HepG2 (cell line): Measurements from ENCODE around the gene LCA5. TPM values are rescaled to one million over a fixed set of nuclear protein-coding genes. Genes with fewer than 3 reads are reported as not detected.
A peak's percentile ranks its signal among the peaks of the same experiment; 100 is the strongest.

Source experiments
- ATAC-seq: fragments of 200-7000 bp; cut with Tn5 transposase; 3 replicates; pipeline ENCODE4 v1.9.1; 2020; ENCODE audit warnings: mild to moderate bottlenecking, moderate library complexity
- BruUV-seq: library from RNA; stranded (reverse); fragments of 400-500 nt; replicated peaks from 2 replicates; lab custom pipeline; 2021; lab: Mats Ljungman, UMichigan
- CTCF ChIA-PET: fragments of 300-600 bp; formaldehyde crosslinking; extraction: SDS; loops from one replicate; lab custom pipeline; 2021; ENCODE audit warnings: low total read pairs, inconsistent platforms, low intra/inter-chr PET ratio; lab: Yijun Ruan, JAX
- POLR2A ChIA-PET: fragments of 350-600 bp; sonication (Branson Sonifier 250); formaldehyde crosslinking; loops from one replicate; lab custom pipeline; 2020; ENCODE audit warnings: antibody characterized with exemption, inconsistent platforms; lab: Yijun Ruan, JAX
- DNase-seq: peaks from one replicate; pipeline ENCODE4 v3.0.0-alpha.2; 2015; ENCODE audit warnings: low spot score
- FAIRE-seq: peaks from 3 replicates; lab custom pipeline; 2011; peaks lifted over from hg19 to GRCh38; lab: Jason Lieb, UNC
- H2AFZ ChIP-seq: one replicate; pipeline ENCODE4 v1.6.1; 2011; ENCODE audit warnings: low read length, inconsistent platforms
- H3K27ac ChIP-seq: fragments of 300-600 bp; 3 replicates; pipeline ENCODE4 v1.8.0; 2011; ENCODE audit warnings: mixed run types, mild to moderate bottlenecking, mixed read lengths, low read length, inconsistent platforms; ENCODE audit not compliant: insufficient read depth; ENCODE audit errors: extremely low read length
- H3K27me3 ChIP-seq, 2 experiments: fragments of 200-600 bp in 1 of 2; 2 replicates in 1 of 2; 3 replicates in 1 of 2; pipeline versions ENCODE4 v1.6.0 to v1.8.0; 2011; ENCODE audit warnings: low read length in 2 of 2, mild to moderate bottlenecking in 2 of 2, moderate library complexity in 2 of 2, inconsistent platforms in 1 of 2; ENCODE audit not compliant: insufficient read depth in 2 of 2, control insufficient read depth in 1 of 2
- H3K36me3 ChIP-seq, 2 experiments: fragments of 200-600 bp in 1 of 2; replicated peaks in 1 of 2; 2 replicates in 1 of 2; 3 replicates in 1 of 2; pipeline versions ENCODE4 v1.5.1 to v1.8.0; 2011; ENCODE audit warnings: low read length in 2 of 2, inconsistent platforms in 1 of 2; ENCODE audit not compliant: insufficient read depth in 2 of 2, control insufficient read depth in 1 of 2
- H3K4me1 ChIP-seq: 2 replicates; pipeline ENCODE4 v1.5.1; 2012; ENCODE audit warnings: low read length, inconsistent platforms; ENCODE audit not compliant: insufficient read depth
- H3K4me2 ChIP-seq: 2 replicates; pipeline ENCODE4 v1.6.0; 2011; ENCODE audit warnings: low read depth, low read length, inconsistent platforms
- H3K4me3 ChIP-seq, 3 experiments: fragments of 200-600 bp in 1 of 3; sonication (generic), shearing (Covaris generic) in 1 of 3; replicated peaks in 1 of 3; 2 replicates each; pipeline ENCODE4 v1.5.1; 2011 to 2016; ENCODE audit warnings: low read length in 3 of 3, inconsistent platforms in 2 of 3, low read depth in 2 of 3, mild to moderate bottlenecking in 2 of 3, control low read depth in 1 of 3, mixed read lengths in 1 of 3; ENCODE audit not compliant: insufficient read depth in 1 of 3
- H3K79me2 ChIP-seq: one replicate; pipeline ENCODE4 v1.6.1; 2011; ENCODE audit warnings: low read length, inconsistent platforms; ENCODE audit not compliant: insufficient read depth
- H3K9ac ChIP-seq: 2 replicates; pipeline ENCODE4 v1.6.0; 2011; ENCODE audit warnings: mild to moderate bottlenecking, low read depth, low read length, inconsistent platforms; ENCODE audit not compliant: insufficient read depth
- H3K9me3 ChIP-seq: 2 replicates; pipeline ENCODE4 v1.5.1; 2012; ENCODE audit warnings: mild to moderate bottlenecking, low read length
- H4K20me1 ChIP-seq: 2 replicates; pipeline ENCODE4 v1.6.0; 2011; ENCODE audit warnings: inconsistent platforms, mild to moderate bottlenecking, low read length, moderate library complexity; ENCODE audit not compliant: insufficient read depth
- CREM ChIP-seq, 2 experiments: sonication (generic) in 1 of 2; formaldehyde crosslinking in 1 of 2; IDR thresholded peaks; 2 replicates each; pipeline versions ENCODE4 v1.4.0 to v1.6.1; 2016 to 2020; ENCODE audit warnings: antibody characterized with exemption in 1 of 2, mild to moderate bottlenecking in 1 of 2, missing genetic modification reagents in 1 of 2
- GZF1 ChIP-seq: sonication (generic); formaldehyde crosslinking; IDR thresholded peaks from 2 replicates; pipeline ENCODE4 v1.5.1; 2020; ENCODE audit warnings: mild to moderate bottlenecking, missing genetic modification reagents
- HDAC1 ChIP-seq: sonication (generic); formaldehyde crosslinking; IDR thresholded peaks from 2 replicates; pipeline ENCODE4 v1.5.1; 2020; ENCODE audit warnings: mild to moderate bottlenecking, missing genetic modification reagents
- HNF4G ChIP-seq, 2 experiments: sonication (generic) in 1 of 2; formaldehyde crosslinking in 1 of 2; IDR thresholded peaks; 2 replicates each; pipeline versions ENCODE4 v1.4.0 to v1.6.1; 2011 to 2020; ENCODE audit warnings: borderline replicate concordance in 2 of 2, low read depth in 2 of 2, mild to moderate bottlenecking in 2 of 2, low read length in 1 of 2, missing genetic modification reagents in 1 of 2, moderate library complexity in 1 of 2
- KAT7 ChIP-seq: IDR thresholded peaks from 2 replicates; pipeline ENCODE4 v1.6.1; 2018; ENCODE audit warnings: borderline replicate concordance, missing compliant biosample characterization
- KMT2A ChIP-seq: sonication (generic); formaldehyde crosslinking; IDR thresholded peaks from 2 replicates; pipeline ENCODE4 v1.4.0; 2020; ENCODE audit warnings: missing genetic modification reagents
- MTA1 ChIP-seq: sonication (generic); formaldehyde crosslinking; IDR thresholded peaks from 2 replicates; pipeline ENCODE4 v1.4.0; 2020; ENCODE audit warnings: missing genetic modification reagents, mild to moderate bottlenecking, borderline replicate concordance
- POLR2G ChIP-seq: fragments of 200-400 bp; formaldehyde crosslinking; IDR thresholded peaks from 2 replicates; pipeline ENCODE4 v1.6.1; 2018; ENCODE audit warnings: mild to moderate bottlenecking, low read depth, low read length, moderate library complexity
- THAP11 ChIP-seq: IDR thresholded peaks from 2 replicates; pipeline ENCODE4 v1.6.1; 2016; ENCODE audit warnings: missing biosample characterization, missing genetic modification reagents
- THYN1 ChIP-seq: sonication (generic); formaldehyde crosslinking; IDR thresholded peaks from 2 replicates; pipeline ENCODE4 v1.8.1; 2023; ENCODE audit warnings: low read depth, mild to moderate bottlenecking, moderate library complexity, missing genetic modification reagents, borderline replicate concordance
- ZBTB10 ChIP-seq: sonication (generic); formaldehyde crosslinking; IDR thresholded peaks from 2 replicates; pipeline ENCODE4 v1.4.0; 2020; ENCODE audit warnings: missing genetic modification reagents, borderline replicate concordance
- ZBTB7A ChIP-seq: sonication (generic); formaldehyde crosslinking; IDR thresholded peaks from 2 replicates; pipeline ENCODE4 v1.8.0; 2022; ENCODE audit warnings: mild to moderate bottlenecking, missing genetic modification reagents
- ZNF552 ChIP-seq: sonication (generic); formaldehyde crosslinking; IDR thresholded peaks from 2 replicates; pipeline ENCODE4 v1.9.0; 2022; ENCODE audit warnings: missing genetic modification reagents, mild to moderate bottlenecking, borderline replicate concordance
- ZNF569 ChIP-seq: sonication (generic); formaldehyde crosslinking; IDR thresholded peaks from 2 replicates; pipeline ENCODE4 v1.5.0; 2020; ENCODE audit warnings: mild to moderate bottlenecking, missing genetic modification reagents, moderate library complexity, borderline replicate concordance
- ZNF761 ChIP-seq: sonication (generic); formaldehyde crosslinking; conservative IDR thresholded peaks from 2 replicates; pipeline ENCODE4 v1.4.0; 2020; ENCODE audit warnings: mild to moderate bottlenecking, missing genetic modification reagents
- WGBS: methylation state at CpG from one replicate; pipeline ENCODE4 v1.1.6; 2017; ENCODE audit warnings: low lambda C conversion rate; 5-methylcytosine and 5-hydroxymethylcytosine counted together
- in situ Hi-C: cut with HindIII; loops from 2 replicates; pipeline ENCODE4 v1.10.0; 2017; ENCODE audit warnings: low pct_unique_long_range_greater_than_20kb; ENCODE audit not compliant: extremely low pct_ligation_motif_present
- intact Hi-C: fragments of 100-400 bp; cut with micrococcal nuclease; formaldehyde crosslinking; loops from one replicate; pipeline ENCODE4 v1.10.0; 2022; ENCODE audit not compliant: unreplicated experiment
- polyA plus RNA-seq, 8 experiments: library from polyadenylated mRNA; depleted of rRNA in 3 of 8; stranded (reverse) in 7 of 8; unstranded in 1 of 8; fragments of >200 nt; fragmentation: Illumina TruSeq in 4 of 8; extraction: Trizol in 4 of 8; gene quantifications; 2 replicates each; pipeline versions ENCODE4 v1.2.1 to v1.2.3, GENCODE V29; 2011 to 2016; ENCODE audit warnings: low read depth in 4 of 8, missing spikeins in 1 of 8, mixed read lengths in 1 of 8; ENCODE audit not compliant: insufficient read depth in 1 of 8
- total RNA-seq, 5 experiments: library from RNA; depleted of rRNA; stranded (reverse); fragments of >200 nt; fragmentation: Illumina TruSeq; extraction: Trizol; gene quantifications; 2 replicates each; pipeline ENCODE4 v1.2.3, GENCODE V29; 2016; ENCODE audit warnings: low read depth in 1 of 5
- TF ChIP-seq, protein P1 (sequence below): sonication (generic); formaldehyde crosslinking; IDR thresholded peaks from 2 replicates; pipeline ENCODE4 v1.8.1; 2023; ENCODE audit warnings: missing genetic modification reagents, inconsistent platforms, borderline replicate concordance
- TF ChIP-seq, protein P2 (sequence below): sonication (generic); formaldehyde crosslinking; IDR thresholded peaks from 2 replicates; pipeline ENCODE4 v1.4.0; 2020; ENCODE audit warnings: missing genetic modification reagents

Gene LCA5
- total and polyA plus RNA-seq, 2 of the 13 experiments (the other 11 are each of a cell fraction or from before 2014, with no cell fraction given): 0.84 to 4.6 TPM

GRCh38 chr6:79538106-79538971 is 1.1 kb upstream of the LCA5 start:
- Histone ChIP-seq H3K79me2 (peaks cover 16% of the 10 kb centered on the region), H3K36me3 (no peaks in the 10 kb centered on the region), H4K20me1 (no peaks in the 10 kb centered on the region), H3K4me1 (peaks cover 42% of the 10 kb centered on the region), H3K27ac (peak overlapping the region; percentile 64), H2AFZ (peak overlapping the region; percentile 35), H3K9me3 (no peaks in the 10 kb centered on the region), H3K9ac (peak overlapping the region; percentile 73), H3K4me3 (peak overlapping the region; percentile 72 to 97 (median 95)), H3K27me3 (no peaks in the 10 kb centered on the region), H3K4me2 (peak overlapping the region; percentile 76)
- FAIRE-seq (no peak), ATAC-seq (no peak), DNase-seq (no peak)
- ChIA-PET CTCF (no interaction called here), POLR2A (no interaction called here)
- intact Hi-C loops (loop anchor here (5.0 kb wide), 3 partner anchors 34 to 461 kb away; partner anchors contain the start of gene PHIP), in situ Hi-C loops (no loop called here)
- BruUV-seq: TSS peak; percentile 62
- WGBS: 33% methylated on average over 14 of the region's 14 CpGs
- TF ChIP-seq THYN1 (CRISPR knock-in tag): no peak
- no peak for TF ChIP-seq ZNF569 (CRISPR knock-in tag)
- TF ChIP-seq, protein P1, sequence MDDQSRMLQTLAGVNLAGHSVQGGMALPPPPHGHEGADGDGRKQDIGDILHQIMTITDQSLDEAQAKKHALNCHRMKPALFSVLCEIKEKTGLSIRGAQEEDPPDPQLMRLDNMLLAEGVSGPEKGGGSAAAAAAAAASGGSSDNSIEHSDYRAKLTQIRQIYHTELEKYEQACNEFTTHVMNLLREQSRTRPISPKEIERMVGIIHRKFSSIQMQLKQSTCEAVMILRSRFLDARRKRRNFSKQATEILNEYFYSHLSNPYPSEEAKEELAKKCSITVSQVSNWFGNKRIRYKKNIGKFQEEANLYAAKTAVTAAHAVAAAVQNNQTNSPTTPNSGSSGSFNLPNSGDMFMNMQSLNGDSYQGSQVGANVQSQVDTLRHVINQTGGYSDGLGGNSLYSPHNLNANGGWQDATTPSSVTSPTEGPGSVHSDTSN: no peak
- no peak for TF ChIP-seq ZNF552 (CRISPR knock-in tag)
- no peak for TF ChIP-seq HNF4G (IDR thresholded peaks at IDR 0.05; ENCODE audit: borderline replicate concordance, low read depth, low read length)
- no peak for TF ChIP-seq HNF4G (CRISPR knock-in tag; IDR thresholded peaks at IDR 0.05; ENCODE audit: borderline replicate concordance, low read depth)
- 0 out of 2 replicates have a peak, but pooled peaks have one; percentile 0 for TF ChIP-seq HDAC1 (CRISPR knock-in tag)
- TF ChIP-seq ZBTB7A (CRISPR knock-in tag): no peak
- no peak for TF ChIP-seq MTA1 (CRISPR knock-in tag)
- no peak for TF ChIP-seq ZBTB10
- TF ChIP-seq, protein P2, sequence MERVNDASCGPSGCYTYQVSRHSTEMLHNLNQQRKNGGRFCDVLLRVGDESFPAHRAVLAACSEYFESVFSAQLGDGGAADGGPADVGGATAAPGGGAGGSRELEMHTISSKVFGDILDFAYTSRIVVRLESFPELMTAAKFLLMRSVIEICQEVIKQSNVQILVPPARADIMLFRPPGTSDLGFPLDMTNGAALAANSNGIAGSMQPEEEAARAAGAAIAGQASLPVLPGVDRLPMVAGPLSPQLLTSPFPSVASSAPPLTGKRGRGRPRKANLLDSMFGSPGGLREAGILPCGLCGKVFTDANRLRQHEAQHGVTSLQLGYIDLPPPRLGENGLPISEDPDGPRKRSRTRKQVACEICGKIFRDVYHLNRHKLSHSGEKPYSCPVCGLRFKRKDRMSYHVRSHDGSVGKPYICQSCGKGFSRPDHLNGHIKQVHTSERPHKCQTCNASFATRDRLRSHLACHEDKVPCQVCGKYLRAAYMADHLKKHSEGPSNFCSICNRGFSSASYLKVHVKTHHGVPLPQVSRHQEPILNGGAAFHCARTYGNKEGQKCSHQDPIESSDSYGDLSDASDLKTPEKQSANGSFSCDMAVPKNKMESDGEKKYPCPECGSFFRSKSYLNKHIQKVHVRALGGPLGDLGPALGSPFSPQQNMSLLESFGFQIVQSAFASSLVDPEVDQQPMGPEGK (CRISPR knock-in tag): no peak
- TF ChIP-seq KMT2A (CRISPR knock-in tag): 0 out of 2 replicates have a peak, but pooled peaks have one; percentile 38
- peak; percentile 97 for TF ChIP-seq GZF1
- no peak for TF ChIP-seq ZNF761 (CRISPR knock-in tag)
- no peak for TF ChIP-seq CREM (IDR thresholded peaks at IDR 0.05)
- no peak for TF ChIP-seq CREM (CRISPR knock-in tag; IDR thresholded peaks at IDR 0.05)
- TF ChIP-seq POLR2G: no peak
- no peak for TF ChIP-seq THAP11
- no peak for TF ChIP-seq KAT7 (CRISPR knock-in tag)
